Nephron (organoid): ENCODE measurements around the gene MC1R.
"Not testable (repeated sequence)": the region's sequence is repeated elsewhere in the genome, so short reads cannot be mapped to it uniquely, and the experiment has no call there.

Source experiments
- H3K27ac Mint-ChIP-seq, 3 experiments: 2 replicates each; pipeline ENCODE4 v1.8.0; 2020; ENCODE audit warnings: mixed read lengths in 3 of 3, mild to moderate bottlenecking in 2 of 3, moderate library complexity in 1 of 3
- H3K27me3 Mint-ChIP-seq: 2 replicates; pipeline ENCODE4 v1.8.0; 2021; ENCODE audit warnings: low read depth, mild to moderate bottlenecking, moderate library complexity, mixed read lengths
- H3K36me3 Mint-ChIP-seq: 2 replicates; pipeline ENCODE4 v1.8.0; 2020; ENCODE audit warnings: low read depth, mixed read lengths
- H3K4me1 Mint-ChIP-seq: 2 replicates; pipeline ENCODE4 v1.8.0; 2020; ENCODE audit warnings: mixed read lengths
- H3K4me3 Mint-ChIP-seq, 3 experiments: 2 replicates each; pipeline ENCODE4 v1.8.0; 2020; ENCODE audit warnings: mild to moderate bottlenecking in 3 of 3, mixed read lengths in 3 of 3, moderate library complexity in 2 of 3
- H3K9me3 Mint-ChIP-seq: 2 replicates; pipeline ENCODE4 v1.8.0; 2020; ENCODE audit warnings: mixed read lengths
- TF ChIP-seq, protein P1 (sequence below), 3 experiments: fragments of 200-600 bp; sonication (generic); IDR thresholded peaks; one replicate each; pipeline ENCODE4 v1.5.0; 2021; ENCODE audit warnings: antibody characterized with exemption in 3 of 3; ENCODE audit not compliant: unreplicated experiment in 3 of 3

The MC1R gene

DNA sequence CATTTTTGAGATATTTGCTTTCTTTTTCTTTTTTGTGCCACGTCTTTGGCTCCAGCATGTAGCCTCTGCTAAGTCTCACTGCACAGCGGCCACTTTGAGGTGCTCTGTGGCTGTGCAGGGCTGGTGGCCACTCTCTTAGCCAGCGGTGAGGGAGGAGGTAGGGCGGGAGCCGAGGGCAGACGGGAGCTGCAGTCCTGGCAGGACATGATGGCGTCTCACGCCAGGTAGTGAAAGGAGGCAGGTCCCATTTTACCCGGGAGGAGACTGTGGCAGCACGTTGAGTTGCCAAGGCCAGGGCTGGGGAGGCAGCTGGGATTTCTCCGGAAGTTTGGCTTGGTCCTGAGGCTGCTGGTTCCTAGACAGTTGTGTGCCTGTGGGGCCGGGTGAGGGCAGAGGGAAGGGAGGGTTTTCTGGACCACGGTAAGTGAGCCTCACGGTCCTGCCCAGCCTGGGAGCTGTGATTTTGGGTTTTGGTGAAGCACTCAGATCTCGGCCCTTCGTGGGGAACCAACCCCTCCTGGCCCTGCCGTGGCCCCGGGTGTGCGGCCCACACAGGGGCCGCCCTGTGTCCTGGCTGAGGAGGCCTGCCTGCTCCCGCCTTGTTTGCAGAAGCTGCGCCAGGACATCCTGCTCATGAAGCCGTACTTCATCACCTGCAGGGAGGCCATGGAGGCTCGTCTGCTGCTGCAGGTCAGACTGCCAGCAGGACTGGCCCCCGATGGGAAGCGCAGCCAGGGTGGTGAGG is 44.3 kb downstream of the MC1R start:
- no peaks in the 10 kb centered on the region for H3K27me3 Mint-ChIP-seq
- no peaks in the 10 kb centered on the region for H3K4me1 Mint-ChIP-seq
- TF ChIP-seq, protein P1, sequence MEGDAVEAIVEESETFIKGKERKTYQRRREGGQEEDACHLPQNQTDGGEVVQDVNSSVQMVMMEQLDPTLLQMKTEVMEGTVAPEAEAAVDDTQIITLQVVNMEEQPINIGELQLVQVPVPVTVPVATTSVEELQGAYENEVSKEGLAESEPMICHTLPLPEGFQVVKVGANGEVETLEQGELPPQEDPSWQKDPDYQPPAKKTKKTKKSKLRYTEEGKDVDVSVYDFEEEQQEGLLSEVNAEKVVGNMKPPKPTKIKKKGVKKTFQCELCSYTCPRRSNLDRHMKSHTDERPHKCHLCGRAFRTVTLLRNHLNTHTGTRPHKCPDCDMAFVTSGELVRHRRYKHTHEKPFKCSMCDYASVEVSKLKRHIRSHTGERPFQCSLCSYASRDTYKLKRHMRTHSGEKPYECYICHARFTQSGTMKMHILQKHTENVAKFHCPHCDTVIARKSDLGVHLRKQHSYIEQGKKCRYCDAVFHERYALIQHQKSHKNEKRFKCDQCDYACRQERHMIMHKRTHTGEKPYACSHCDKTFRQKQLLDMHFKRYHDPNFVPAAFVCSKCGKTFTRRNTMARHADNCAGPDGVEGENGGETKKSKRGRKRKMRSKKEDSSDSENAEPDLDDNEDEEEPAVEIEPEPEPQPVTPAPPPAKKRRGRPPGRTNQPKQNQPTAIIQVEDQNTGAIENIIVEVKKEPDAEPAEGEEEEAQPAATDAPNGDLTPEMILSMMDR (IDR thresholded peaks at IDR 0.05; ENCODE audit: unreplicated experiment in 3 of 3), result no peak
- peaks cover 35% of the 10 kb centered on the region for H3K36me3 Mint-ChIP-seq
- no peak overlapping the region for H3K27ac Mint-ChIP-seq
- H3K4me3 Mint-ChIP-seq, result no peak overlapping the region
- H3K9me3 Mint-ChIP-seq, result no peaks in the 10 kb centered on the region

DNA sequence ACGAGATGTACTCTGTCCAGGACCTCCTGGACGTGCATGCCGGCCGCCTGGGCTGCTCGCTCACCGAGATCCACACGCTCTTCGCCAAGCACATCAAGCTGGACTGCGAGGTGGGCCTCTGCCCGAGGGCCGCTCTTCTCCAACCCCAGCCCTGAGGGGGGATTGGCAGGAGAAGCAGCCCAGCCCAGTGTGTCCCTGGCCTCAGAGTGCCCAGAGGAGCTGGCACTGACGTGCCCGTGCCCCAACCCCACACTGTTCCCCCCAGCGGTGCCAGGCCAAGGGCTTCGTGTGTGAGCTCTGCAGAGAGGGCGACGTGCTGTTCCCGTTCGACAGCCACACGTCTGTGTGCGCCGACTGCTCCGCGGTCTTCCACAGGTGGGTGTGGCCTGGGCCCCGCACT is 45.5 kb downstream of the MC1R start:
- TF ChIP-seq, protein P1 (IDR thresholded peaks at IDR 0.05; ENCODE audit: unreplicated experiment in 3 of 3), result no peak
- Mint-ChIP-seq H3K4me3 (no peak overlapping the region), H3K4me1 (no peaks in the 10 kb centered on the region), H3K36me3 (peaks cover 27% of the 10 kb centered on the region), H3K27me3 (no peaks in the 10 kb centered on the region), H3K9me3 (peaks cover 2% of the 10 kb centered on the region), H3K27ac (no peak overlapping the region)

DNA sequence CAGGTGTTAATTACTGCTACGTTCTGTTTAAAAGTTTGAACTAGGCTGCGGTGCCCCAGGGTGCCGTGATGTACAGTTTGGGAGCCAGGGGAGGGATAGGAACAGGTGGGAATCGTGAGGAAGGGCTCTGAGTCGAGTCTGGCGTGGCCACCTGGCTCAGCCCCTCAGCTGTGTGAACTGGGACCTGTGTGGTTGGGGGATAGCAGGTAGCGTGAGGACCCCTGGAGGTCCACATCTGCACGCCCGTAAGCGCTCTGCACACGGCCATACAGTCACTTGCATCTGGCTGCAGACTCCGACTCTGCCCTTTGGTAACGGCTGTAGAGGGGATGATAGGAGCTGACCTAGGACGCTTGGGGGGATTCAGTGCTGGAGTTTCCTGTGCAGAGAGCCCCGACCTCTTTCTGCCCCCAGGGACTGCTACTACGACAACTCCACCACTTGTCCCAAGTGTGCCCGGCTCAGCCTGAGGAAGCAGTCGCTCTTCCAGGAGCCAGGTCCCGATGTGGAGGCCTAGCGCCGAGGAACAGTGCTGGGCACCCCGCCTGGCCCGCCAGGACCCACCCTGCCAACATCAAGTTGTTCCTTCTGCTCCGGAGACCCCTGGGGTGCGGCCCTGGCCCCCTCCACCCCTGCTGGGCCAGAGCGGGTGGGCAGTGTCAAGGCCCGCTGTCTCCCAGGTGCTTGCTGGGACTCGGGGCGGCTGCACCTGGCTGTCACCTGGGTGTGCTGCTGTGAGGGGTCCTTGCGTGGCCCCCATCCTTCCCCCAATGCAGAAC is 47.0 kb downstream of the MC1R start:
- Mint-ChIP-seq H3K27me3 (no peaks in the 10 kb centered on the region), H3K9me3 (peaks cover 5% of the 10 kb centered on the region), H3K27ac (no peak overlapping the region), H3K36me3 (peaks cover 27% of the 10 kb centered on the region), H3K4me1 (no peaks in the 10 kb centered on the region), H3K4me3 (no peak overlapping the region)
- TF ChIP-seq, protein P1 (IDR thresholded peaks at IDR 0.05; ENCODE audit: unreplicated experiment in 3 of 3), result no peak

DNA sequence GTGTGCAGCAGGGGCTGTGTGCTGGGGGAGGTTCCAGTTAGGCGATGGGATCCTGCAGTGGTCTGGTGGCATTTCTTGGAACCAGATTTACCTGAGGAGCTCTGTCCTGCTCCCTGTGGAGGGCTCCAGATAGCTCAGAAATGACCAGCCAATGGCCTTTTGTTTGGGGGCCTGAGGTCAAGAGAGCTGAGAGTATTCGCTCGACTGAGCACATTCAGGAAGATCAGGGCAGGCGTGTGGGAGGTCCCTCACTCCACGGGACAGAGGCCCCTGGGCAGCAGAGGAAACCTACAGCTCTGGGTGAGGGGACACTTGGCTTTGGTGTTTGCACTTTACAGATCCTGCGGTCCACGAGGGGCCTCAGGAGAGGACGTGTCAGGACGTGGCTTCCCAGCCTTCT is 48.1 kb downstream of the MC1R start:
- TF ChIP-seq, protein P1 (IDR thresholded peaks at IDR 0.05; ENCODE audit: unreplicated experiment in 3 of 3), result no peak
- Mint-ChIP-seq H3K9me3 (peaks cover 9% of the 10 kb centered on the region), H3K4me3 (no peak overlapping the region), H3K27ac (no peak overlapping the region), H3K4me1 (no peaks in the 10 kb centered on the region), H3K27me3 (no peaks in the 10 kb centered on the region), H3K36me3 (peaks cover 37% of the 10 kb centered on the region)

DNA sequence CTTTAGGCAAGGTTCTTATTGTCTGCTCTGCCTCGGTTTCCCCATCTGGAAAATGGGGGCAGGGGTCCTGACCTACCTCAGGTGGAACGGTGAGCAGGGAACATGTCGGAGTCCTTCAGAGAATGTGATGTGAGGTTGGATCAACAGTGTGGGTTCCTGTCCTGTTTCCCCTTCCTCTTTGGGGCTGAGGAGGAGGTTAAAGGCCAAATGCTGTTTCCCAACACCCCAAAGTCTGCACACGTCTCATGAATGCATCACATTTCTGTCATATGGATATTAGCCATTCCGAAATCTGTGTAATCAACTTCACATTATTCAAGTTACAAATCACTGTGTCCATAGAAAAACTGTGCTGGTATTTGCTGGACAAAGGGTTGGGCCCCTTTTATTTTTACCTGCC is 48.8 kb downstream of the MC1R start:
- peaks cover 43% of the 10 kb centered on the region for H3K36me3 Mint-ChIP-seq
- not testable (repeated sequence) for H3K27me3 Mint-ChIP-seq, H3K9me3 Mint-ChIP-seq, H3K4me1 Mint-ChIP-seq, H3K27ac Mint-ChIP-seq, H3K4me3 Mint-ChIP-seq

DNA sequence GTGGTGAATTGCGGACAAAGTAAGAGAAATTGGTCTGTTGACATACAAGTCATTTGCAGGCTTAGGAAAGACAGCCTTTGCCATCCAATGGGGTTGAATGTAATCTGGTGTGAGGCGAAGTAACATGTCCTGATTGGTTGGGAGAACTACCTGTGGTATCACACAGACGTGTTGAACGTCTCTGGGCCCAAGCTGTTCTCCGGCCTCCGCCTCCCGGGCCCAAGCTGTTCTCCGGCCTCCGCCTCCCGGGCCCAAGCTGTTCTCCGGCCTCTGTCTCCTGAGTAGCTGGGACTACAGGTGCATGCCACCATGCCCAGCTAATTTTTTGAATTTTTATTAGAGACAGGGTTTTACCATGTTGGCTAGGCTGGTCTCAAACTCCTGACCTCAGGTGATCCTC is 49.4 kb downstream of the MC1R start:
- H3K27ac Mint-ChIP-seq, H3K4me1 Mint-ChIP-seq, H3K4me3 Mint-ChIP-seq, H3K27me3 Mint-ChIP-seq: not testable (repeated sequence)
- Mint-ChIP-seq H3K36me3 (peaks cover 43% of the 10 kb centered on the region), H3K9me3 (peaks cover 12% of the 10 kb centered on the region)
